SU-DHL-6 (cell line): ENCODE data around the gene FAM187B.
A peak's percentile ranks its signal among the peaks of the same experiment; 100 is the strongest.

Source experiments
- H2AFZ ChIP-seq: fragments of 200-600 bp; sonication (generic); 2 replicates; pipeline ENCODE4 v1.6.1; 2014; ENCODE audit warnings: low read depth, mild to moderate bottlenecking, moderate library complexity, mixed read lengths, antibody characterized with exemption, low read length; ENCODE audit not compliant: severe bottlenecking
- H3F3A ChIP-seq: fragments of 200-600 bp; shearing (Covaris generic); 2 replicates; pipeline ENCODE4 v1.6.0; 2016; ENCODE audit warnings: antibody characterized with exemption, mild to moderate bottlenecking; ENCODE audit not compliant: insufficient read depth
- H3K27ac ChIP-seq: fragments of 200-600 bp; sonication (generic); 2 replicates; pipeline ENCODE4 v1.5.1; 2016; ENCODE audit warnings: low read depth, mild to moderate bottlenecking, low read length, moderate library complexity, mixed read lengths
- H3K27me3 ChIP-seq: fragments of 200-600 bp; sonication (generic), shearing (Covaris generic); 2 replicates; pipeline ENCODE4 v1.6.0; 2014; ENCODE audit warnings: mild to moderate bottlenecking, low read length
- H3K36me3 ChIP-seq: fragments of 200-600 bp; sonication (generic); 2 replicates; pipeline ENCODE4 v1.6.1; 2014; ENCODE audit warnings: mild to moderate bottlenecking, low read length, mixed read lengths
- H3K4me2 ChIP-seq: fragments of 300-600, 200-600 bp; shearing (Covaris generic), sonication (generic); 2 replicates; pipeline ENCODE4 v1.6.0; 2014; ENCODE audit warnings: low read length, low read depth, mild to moderate bottlenecking; ENCODE audit not compliant: poor library complexity, severe bottlenecking
- H3K4me3 ChIP-seq: fragments of 200-600 bp; sonication (generic); 2 replicates; pipeline ENCODE4 v1.5.1; 2014; ENCODE audit warnings: antibody characterized with exemption, low read length, mild to moderate bottlenecking, mixed read lengths; ENCODE audit not compliant: insufficient read depth, poor library complexity, severe bottlenecking
- H3K79me2 ChIP-seq: fragments of 200-600 bp; sonication (generic); 2 replicates; pipeline ENCODE4 v1.6.1; 2014; ENCODE audit warnings: mild to moderate bottlenecking, low read length, moderate library complexity; ENCODE audit not compliant: insufficient read depth
- H3K9ac ChIP-seq: fragments of 200-600 bp; sonication (generic); 2 replicates; pipeline ENCODE4 v1.7.0; 2014; ENCODE audit warnings: mild to moderate bottlenecking, low read length
- H3K9me2 ChIP-seq: fragments of 200-600 bp; sonication (generic); replicated peaks from 2 replicates; pipeline ENCODE4 v1.6.1; 2014; ENCODE audit warnings: low read length; ENCODE audit not compliant: insufficient read depth
- H3K9me3 ChIP-seq: fragments of 200-600 bp; sonication (generic); 2 replicates; pipeline ENCODE4 v1.6.1; 2014; ENCODE audit warnings: low read length, mixed read lengths; ENCODE audit not compliant: insufficient read depth
- H4K20me1 ChIP-seq: fragments of 200-600 bp; sonication (generic); 2 replicates; pipeline ENCODE4 v1.6.1; 2014; ENCODE audit warnings: low read depth, mild to moderate bottlenecking, antibody characterized with exemption, low read length, moderate library complexity, mixed read lengths
- EZH2phosphoT487 ChIP-seq: fragments of 200-600 bp; sonication (generic), shearing (Covaris generic); conservative IDR thresholded peaks from 2 replicates; pipeline ENCODE4 v1.6.1; 2018; ENCODE audit warnings: mild to moderate bottlenecking, antibody characterized with exemption, low read length, moderate library complexity, mixed read lengths
- TF ChIP-seq, protein P1 (sequence below): fragments of 200-600 bp; sonication (generic); IDR thresholded peaks from one replicate; pipeline ENCODE4 v1.5.1; 2017; ENCODE audit warnings: antibody characterized with exemption, mild to moderate bottlenecking, low read length, moderate library complexity; ENCODE audit not compliant: insufficient read depth, poor library complexity, severe bottlenecking

The FAM187B gene

DNA sequence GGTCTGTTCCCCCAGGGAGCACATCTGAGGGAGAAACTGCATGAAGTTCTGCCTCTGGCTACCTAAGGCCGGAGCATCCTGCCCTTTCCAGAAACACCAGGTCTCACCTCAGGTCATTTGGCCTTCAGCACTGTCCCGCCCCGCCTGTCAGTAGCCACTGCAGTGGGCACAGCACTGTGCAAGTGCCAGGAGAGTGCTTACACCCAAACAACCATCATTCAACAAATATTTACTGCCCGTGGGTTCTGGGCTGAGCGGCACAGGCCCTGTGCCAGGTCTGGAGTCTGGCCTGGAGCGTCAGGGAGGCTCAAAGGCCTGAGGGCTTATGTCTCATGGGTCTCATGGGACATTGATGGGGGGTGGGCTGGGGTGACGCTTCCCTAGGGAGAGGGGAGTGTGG lies 43.0 kb upstream of the FAM187B start:
- H3K79me2 ChIP-seq = peaks cover 6% of the 10 kb centered on the region
- H3K4me3 ChIP-seq = no peak overlapping the region
- H3K4me2 ChIP-seq = no peak overlapping the region
- no peaks in the 10 kb centered on the region for H3F3A ChIP-seq
- 0 out of 2 replicates have a peak, but pooled peaks cover 3% of the 10 kb centered on the region for H3K36me3 ChIP-seq
- H3K9ac ChIP-seq = no peak overlapping the region
- H3K27ac ChIP-seq = no peak overlapping the region
- TF ChIP-seq, protein P1, sequence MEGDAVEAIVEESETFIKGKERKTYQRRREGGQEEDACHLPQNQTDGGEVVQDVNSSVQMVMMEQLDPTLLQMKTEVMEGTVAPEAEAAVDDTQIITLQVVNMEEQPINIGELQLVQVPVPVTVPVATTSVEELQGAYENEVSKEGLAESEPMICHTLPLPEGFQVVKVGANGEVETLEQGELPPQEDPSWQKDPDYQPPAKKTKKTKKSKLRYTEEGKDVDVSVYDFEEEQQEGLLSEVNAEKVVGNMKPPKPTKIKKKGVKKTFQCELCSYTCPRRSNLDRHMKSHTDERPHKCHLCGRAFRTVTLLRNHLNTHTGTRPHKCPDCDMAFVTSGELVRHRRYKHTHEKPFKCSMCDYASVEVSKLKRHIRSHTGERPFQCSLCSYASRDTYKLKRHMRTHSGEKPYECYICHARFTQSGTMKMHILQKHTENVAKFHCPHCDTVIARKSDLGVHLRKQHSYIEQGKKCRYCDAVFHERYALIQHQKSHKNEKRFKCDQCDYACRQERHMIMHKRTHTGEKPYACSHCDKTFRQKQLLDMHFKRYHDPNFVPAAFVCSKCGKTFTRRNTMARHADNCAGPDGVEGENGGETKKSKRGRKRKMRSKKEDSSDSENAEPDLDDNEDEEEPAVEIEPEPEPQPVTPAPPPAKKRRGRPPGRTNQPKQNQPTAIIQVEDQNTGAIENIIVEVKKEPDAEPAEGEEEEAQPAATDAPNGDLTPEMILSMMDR = no peak
- no peak for TF ChIP-seq EZH2phosphoT487
- H4K20me1 ChIP-seq = no peaks in the 10 kb centered on the region
- H2AFZ ChIP-seq = no peak overlapping the region
- no peaks in the 10 kb centered on the region for H3K9me3 ChIP-seq
- no peaks in the 10 kb centered on the region for H3K9me2 ChIP-seq
- H3K27me3 ChIP-seq = no peaks in the 10 kb centered on the region

DNA sequence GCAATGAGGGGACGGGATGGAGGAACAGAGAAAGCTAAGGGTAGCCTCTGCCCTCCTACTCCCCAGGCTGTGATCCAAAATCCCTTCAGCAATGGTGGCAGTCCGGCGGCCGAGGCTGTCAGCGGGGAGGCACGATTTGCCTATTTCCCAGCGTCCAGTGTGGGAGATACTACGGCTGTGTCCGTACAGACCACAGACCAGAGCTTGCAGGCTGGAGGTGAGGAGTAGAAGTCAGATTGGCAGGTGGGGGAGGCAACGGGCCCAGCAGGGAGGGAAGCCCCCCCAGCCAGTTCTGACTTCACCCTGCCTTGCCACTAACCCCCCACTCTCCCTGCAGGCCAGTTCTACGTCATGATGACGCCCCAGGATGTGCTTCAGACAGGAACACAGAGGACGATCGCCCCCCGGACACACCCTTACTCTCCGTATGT lies 41.9 kb upstream of the FAM187B start:
- Histone ChIP-seq H3K4me3 (no peak overlapping the region), H3K36me3 (no peaks in the 10 kb centered on the region), H2AFZ (no peak overlapping the region), H3K79me2 (peaks cover 6% of the 10 kb centered on the region), H3K9me2 (no peaks in the 10 kb centered on the region), H3K27ac (no peak overlapping the region), H3K9ac (peak overlapping the region; percentile 61; the same call in 1 of the 2 replicates), H3K4me2 (peak overlapping the region; percentile 60), H3K9me3 (no peaks in the 10 kb centered on the region), H3F3A (peaks cover 6% of the 10 kb centered on the region), H4K20me1 (no peaks in the 10 kb centered on the region), H3K27me3 (no peaks in the 10 kb centered on the region)
- TF ChIP-seq, protein P1 = no peak
- no peak for TF ChIP-seq EZH2phosphoT487

DNA sequence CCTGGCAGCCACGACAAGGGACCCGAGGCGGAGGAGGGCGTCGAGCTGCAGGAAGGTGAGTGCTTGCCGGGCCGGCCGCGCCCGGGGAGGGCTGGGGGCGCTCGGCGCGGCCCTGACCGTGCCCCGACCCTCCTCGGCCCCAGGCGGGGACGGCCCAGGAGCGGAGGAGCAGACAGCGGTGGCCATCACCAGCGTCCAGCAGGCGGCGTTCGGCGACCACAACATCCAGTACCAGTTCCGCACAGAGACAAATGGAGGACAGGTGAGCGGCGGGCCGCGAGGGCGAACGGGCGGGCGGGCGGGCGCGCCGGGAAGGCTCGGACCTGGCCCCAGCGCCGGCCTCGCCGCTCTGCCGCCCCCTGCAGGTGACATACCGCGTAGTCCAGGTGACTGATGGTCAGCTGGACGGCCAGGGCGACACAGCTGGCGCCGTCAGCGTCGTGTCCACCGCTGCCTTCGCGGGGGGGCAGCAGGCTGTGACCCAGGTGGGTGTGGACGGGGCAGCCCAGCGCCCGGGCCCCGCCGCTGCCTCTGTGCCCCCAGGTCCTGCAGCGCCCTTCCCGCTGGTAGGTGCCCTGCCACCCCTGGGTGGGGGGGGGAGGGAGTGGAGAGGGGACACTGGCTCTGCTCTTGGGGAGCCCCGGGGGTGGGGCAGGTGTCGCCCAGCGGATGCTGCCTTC lies 41.0 kb upstream of the FAM187B start:
- Histone ChIP-seq H3K9ac (peak overlapping the region; percentile 61), H3K4me2 (peak overlapping the region; percentile 60), H3K27ac (peak overlapping the region; percentile 72), H3K79me2 (peaks cover 6% of the 10 kb centered on the region), H3F3A (peaks cover 14% of the 10 kb centered on the region), H3K36me3 (no peaks in the 10 kb centered on the region), H4K20me1 (no peaks in the 10 kb centered on the region), H3K9me3 (no peaks in the 10 kb centered on the region), H3K9me2 (no peaks in the 10 kb centered on the region), H2AFZ (no peak overlapping the region), H3K4me3 (peak overlapping the region; percentile 55), H3K27me3 (no peaks in the 10 kb centered on the region)
- TF ChIP-seq, protein P1 = peak; percentile 57
- TF ChIP-seq EZH2phosphoT487 = no peak
